HG03442 (cell line): ENCODE data around the gene POLR3K.

Experiments used
- ATAC-seq: cut with Tn5 transposase; IDR thresholded peaks from one replicate; pipeline ENCODE4 v1.9.1; 2021; ENCODE audit warnings: mild to moderate bottlenecking, moderate library complexity; ENCODE audit not compliant: unreplicated experiment

POLR3K gene

GRCh38 chr16:66309-67182 is 13.1 kb upstream of the POLR3K start:
- ATAC-seq: no peak

GRCh38 chr16:65745-66144 is 12.3 kb upstream of the POLR3K start:
- ATAC-seq: no peak

- ATAC-seq: no peak
Measured at GRCh38 chr16:64914-65255, 11.5 kb upstream of the POLR3K start.

- no peak for ATAC-seq
Measured at GRCh38 chr16:63998-64913, 10.8 kb upstream of the POLR3K start.

GRCh38 chr16:63466-63865 is 10.1 kb upstream of the POLR3K start:
- ATAC-seq: no peak

GRCh38 chr16:62968-63391 is 9.6 kb upstream of the POLR3K start:
- ATAC-seq: no peak

- no peak for ATAC-seq
Measured at GRCh38 chr16:62283-62967, 9.0 kb upstream of the POLR3K start.

- ATAC-seq: no peak
Measured at GRCh38 chr16:61879-62281, 8.5 kb upstream of the POLR3K start.

GRCh38 chr16:60929-61878 is 7.8 kb upstream of the POLR3K start:
- ATAC-seq: no peak

- ATAC-seq: no peak
Measured at GRCh38 chr16:60166-60565, 6.8 kb upstream of the POLR3K start.

GRCh38 chr16:59440-60059 is 6.1 kb upstream of the POLR3K start:
- no peak for ATAC-seq

- no peak for ATAC-seq
Measured at GRCh38 chr16:58491-59439, 5.4 kb upstream of the POLR3K start.

GRCh38 chr16:57711-58110 is 4.3 kb upstream of the POLR3K start:
- no peak for ATAC-seq

GRCh38 chr16:56231-56927 is 3.0 kb upstream of the POLR3K start:
- ATAC-seq: no peak

GRCh38 chr16:55571-56136 is 2.2 kb upstream of the POLR3K start:
- ATAC-seq: no peak

GRCh38 chr16:54237-54581 is 801 bp upstream of the POLR3K start:
- ATAC-seq: no peak

GRCh38 chr16:50769-51591 is 2.4 kb downstream of the POLR3K start:
- no peak for ATAC-seq
